22Rv1 (cell line): ENCODE measurements around the gene SLC16A12.

Experiments
- ZFX ChIP-seq: fragments of 450-650 bp; IDR thresholded peaks from 2 replicates; pipeline ENCODE4 v1.6.1; 2017; ENCODE audit warnings: antibody characterized with exemption, borderline replicate concordance
- TF ChIP-seq, protein P1 (sequence below): fragments of 450-650 bp; IDR thresholded peaks from 2 replicates; pipeline ENCODE4 v1.5.1; 2017; ENCODE audit warnings: mild to moderate bottlenecking

DNA sequence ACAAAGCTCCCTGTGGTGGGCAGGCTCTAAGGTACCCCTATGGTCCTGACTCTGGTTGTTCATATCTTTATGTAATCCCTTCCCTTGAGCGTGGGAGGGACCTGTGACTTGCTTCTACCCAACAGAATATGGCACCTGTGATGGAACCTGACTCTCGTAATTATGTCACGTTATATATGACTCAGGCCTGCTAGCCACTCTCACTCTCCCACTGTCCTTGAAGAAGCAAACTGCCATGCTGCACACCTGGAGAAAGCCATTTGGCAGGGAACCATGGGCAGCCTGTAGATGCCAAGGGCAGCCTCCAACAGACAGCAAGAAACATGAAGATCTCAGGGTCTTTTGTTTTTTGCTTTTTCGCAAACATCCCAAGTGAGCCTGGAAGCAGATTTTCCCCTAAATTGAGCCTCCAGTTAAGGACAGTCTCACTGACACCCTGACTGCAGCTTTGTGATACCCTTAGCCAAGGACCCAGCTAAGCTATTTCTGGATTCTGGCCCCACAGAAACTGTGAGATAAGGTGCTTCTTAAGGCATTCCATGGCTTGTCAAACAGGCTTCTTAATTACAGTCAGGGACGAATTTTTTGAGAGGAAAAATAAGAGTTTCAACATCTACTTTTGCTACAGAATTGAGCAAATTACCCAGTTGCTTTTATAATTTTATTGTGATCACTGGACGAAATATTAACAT, 71.4 kb downstream of the SLC16A12 start:
- TF ChIP-seq, protein P1, sequence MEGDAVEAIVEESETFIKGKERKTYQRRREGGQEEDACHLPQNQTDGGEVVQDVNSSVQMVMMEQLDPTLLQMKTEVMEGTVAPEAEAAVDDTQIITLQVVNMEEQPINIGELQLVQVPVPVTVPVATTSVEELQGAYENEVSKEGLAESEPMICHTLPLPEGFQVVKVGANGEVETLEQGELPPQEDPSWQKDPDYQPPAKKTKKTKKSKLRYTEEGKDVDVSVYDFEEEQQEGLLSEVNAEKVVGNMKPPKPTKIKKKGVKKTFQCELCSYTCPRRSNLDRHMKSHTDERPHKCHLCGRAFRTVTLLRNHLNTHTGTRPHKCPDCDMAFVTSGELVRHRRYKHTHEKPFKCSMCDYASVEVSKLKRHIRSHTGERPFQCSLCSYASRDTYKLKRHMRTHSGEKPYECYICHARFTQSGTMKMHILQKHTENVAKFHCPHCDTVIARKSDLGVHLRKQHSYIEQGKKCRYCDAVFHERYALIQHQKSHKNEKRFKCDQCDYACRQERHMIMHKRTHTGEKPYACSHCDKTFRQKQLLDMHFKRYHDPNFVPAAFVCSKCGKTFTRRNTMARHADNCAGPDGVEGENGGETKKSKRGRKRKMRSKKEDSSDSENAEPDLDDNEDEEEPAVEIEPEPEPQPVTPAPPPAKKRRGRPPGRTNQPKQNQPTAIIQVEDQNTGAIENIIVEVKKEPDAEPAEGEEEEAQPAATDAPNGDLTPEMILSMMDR = no peak
- TF ChIP-seq ZFX = no peak
